HL-60/S4 (cell line): ENCODE data around the gene HECTD4.
"Not testable (repeated sequence)": the region's sequence is repeated elsewhere in the genome, so short reads cannot be mapped to it uniquely, and the experiment has no call there.

Experiments
- in situ Hi-C: fragments of 300-500 bp; cut with MboI; formaldehyde crosslinking; loops from 2 replicates; pipeline ENCODE4 v1.14.3; 2022; ENCODE audit warnings: low sequenced_read_pairs

The HECTD4 gene

GRCh38 chr12:112164011-112164660 lies 218.1 kb downstream of the HECTD4 start:
- in situ Hi-C loops: no loop called here

DNA sequence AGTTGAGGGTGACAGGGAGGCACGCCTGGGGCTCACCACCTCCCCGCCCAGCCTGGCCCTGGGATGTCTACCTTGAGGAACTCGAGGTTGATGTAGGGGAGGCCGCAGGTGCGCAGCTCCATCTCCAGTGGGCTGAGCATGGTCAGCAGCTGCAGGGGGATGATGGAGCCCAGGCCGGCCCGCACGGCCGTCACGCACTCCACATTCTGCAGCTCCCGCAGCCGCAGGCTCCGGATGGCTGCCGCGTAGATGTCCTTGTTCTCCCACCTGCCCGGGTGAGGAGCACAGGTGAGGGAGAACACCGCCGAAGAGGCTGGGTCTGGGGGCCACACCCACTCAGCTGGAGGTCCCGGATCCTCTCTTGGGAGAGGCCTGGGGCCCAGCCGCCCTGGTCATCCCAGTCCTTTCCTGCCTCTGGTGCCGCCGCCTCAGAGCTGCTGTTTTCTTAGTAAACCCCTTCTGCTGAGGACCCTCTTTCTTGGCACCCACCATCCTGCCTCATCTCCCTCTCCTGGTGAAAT lies 218.7 kb downstream of the HECTD4 start:
- in situ Hi-C loops: no loop called here

- in situ Hi-C loops: no loop called here
These were observed 219.2 kb downstream of the HECTD4 start for GRCh38 chr12:112163056-112163455.

DNA sequence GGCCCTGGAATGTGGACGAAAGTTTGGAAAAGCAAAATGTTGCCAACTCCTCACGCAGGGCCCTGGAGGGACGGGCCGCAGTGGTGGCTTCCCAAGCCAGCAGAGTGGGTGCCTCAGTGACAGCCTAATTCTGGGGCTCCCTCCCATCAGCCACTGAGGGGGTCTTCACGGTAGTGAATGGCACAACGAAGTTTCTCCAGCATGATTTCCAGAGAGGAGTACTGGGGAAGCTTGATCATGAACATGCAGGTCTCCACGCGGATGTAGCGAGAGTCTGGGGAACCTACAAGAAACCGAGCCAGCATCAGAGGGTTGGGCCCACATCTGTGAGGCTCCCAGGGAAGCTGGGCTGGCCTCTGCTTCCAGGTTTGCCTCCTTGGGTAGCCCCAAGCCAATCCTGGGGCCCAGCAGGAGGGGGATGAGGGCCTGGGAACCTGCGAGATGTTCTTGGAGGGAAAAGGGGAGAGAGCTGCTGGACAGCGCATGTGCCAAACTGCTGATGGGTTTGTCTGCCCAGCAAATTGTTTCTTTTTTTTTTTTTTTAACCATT lies 219.9 kb downstream of the HECTD4 start:
- in situ Hi-C loops: no loop called here

DNA sequence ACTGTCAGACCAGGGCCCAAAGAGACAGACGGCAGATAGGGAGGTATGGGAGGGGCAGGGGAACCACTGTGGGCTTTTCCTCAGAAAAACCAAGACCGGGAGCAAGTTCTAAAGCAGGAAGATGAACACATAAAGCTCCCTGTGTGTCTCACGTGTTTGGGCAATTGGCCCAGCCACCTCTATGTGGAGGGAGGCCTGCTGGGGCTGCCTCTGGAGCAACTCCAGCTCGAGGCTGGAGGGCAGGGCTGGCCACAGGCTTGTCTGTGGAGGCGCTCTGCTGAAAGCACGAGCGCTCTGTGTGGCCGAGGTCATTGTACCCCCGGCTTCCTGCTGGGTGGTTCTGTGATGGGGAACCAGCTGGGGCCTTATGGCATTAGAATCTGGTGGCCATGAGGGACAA lies 220.5 kb downstream of the HECTD4 start:
- in situ Hi-C loops: no loop called here

DNA sequence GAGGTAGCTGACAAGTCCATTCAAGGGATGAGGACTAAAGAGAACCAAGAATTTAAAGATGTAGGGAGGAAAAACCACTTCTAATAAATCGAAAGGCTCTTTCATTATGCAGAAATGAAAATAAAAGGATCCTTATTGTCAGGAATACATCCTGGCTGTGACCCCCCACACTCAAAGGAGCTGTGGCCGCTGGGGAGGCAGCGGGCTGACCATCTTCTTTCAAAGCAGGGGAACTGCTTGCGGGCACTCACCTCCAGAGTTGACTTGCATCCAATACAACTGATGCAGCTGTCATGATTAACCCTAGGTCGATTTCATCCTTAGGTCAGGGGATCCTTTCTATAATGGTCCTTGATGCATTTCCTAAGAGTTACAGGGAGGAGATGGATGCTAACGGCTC lies 221.6 kb downstream of the HECTD4 start:
- in situ Hi-C loops: no loop called here

GRCh38 chr12:112159146-112159541 lies 223.1 kb downstream of the HECTD4 start:
- in situ Hi-C loops: no loop called here

GRCh38 chr12:112158461-112159145 lies 223.6 kb downstream of the HECTD4 start:
- in situ Hi-C loops: not testable (repeated sequence)

DNA sequence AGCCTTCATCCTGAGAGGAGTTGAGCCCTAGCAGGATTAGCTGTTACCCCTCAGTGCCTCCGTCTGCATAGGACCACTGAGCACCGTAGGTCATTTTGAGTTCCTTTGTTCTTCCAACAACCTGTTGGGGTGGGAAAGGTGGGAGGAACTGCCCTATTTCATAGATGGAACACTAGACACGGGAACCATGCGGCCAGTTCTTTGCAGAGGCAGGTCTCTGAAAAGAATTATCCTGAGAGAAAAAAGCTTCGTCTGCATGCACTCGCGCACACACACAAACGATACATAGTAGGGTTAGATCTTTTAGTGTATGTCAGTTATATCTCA lies 228.4 kb downstream of the HECTD4 start:
- in situ Hi-C loops: no loop called here

GRCh38 chr12:112153181-112153892 lies 228.9 kb downstream of the HECTD4 start:
- in situ Hi-C loops: no loop called here

- in situ Hi-C loops: no loop called here
These were observed 230.3 kb downstream of the HECTD4 start for GRCh38 chr12:112151766-112152541.

DNA sequence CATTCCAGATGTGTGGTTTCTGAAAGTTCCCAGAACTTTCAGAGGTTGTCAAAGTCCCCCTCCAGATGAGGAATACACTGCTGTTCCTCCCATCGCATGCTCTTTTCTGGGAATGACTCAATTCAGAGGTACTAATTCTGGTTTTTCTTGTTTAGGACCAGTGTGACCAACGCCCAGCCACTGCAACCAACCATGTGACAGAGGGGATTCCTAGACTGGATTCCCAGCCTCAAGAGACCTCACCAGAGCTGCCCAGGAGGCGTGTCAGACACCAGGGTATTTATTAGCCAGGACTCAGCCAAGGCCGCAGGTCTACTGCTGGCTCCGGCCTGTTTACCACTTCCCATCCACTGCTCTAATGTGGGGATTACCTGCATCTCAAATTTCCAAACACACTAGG lies 232.6 kb downstream of the HECTD4 start:
- in situ Hi-C loops: no loop called here

DNA sequence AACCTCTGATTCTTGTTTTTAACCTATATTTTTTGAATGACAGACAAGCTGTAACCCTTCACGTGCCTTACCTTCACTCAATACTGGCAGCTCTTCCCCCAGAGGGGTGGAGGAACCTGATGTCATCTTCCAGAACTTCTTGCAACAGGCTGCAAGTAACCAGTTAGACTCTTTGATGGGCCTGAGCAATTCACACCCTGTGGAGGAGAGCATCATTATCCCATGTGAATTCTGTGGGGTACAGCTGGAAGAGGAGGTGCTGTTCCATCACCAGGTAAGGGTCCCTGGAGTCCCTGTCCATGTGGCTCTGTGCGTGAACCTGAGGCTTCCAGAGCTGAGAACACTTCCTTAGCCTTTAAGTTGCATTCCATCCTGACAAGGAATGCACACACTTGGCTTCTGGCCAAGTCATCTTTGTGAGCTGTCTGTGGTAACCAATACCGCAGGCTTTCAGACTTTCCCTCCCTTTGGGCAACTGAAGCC lies 234.2 kb downstream of the HECTD4 start:
- in situ Hi-C loops: no loop called here

DNA sequence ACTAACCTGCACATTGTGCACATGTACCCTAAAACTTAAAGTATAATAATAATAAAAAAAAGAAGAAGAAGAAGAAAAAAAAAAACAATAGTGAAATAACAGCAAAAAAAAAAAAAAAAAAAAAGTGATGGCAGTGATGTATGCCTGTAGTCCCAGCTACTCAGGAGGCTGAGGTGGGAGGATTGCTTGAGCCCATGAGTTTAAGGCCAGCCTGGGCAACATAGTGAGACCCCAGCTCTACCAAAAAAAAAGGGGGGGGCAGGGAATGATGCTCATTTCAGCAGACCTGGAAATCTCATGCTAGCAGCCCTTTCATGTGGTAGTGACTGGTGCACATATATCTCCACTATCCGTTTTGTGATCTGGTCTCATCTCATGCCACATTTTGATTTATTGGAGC lies 236.1 kb downstream of the HECTD4 start:
- in situ Hi-C loops: no loop called here

GRCh38 chr12:112140728-112141127 lies 241.5 kb downstream of the HECTD4 start:
- in situ Hi-C loops: no loop called here

DNA sequence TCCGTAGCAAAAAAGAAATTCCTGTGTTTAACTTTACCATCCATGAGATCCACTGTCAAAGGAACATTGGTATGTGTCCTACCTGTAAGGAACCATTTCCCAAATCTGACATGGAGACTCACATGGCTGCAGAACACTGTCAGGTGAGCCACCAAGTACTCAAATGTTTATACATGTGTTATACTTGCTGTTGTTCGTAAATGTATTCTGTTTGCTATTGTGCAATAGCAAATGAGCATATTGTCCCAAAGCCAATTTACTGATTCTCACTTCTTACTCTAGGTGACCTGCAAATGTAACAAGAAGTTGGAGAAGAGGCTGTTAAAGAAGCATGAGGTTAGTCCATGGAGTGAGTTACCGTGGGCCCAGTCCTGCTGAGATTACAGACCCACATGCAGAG lies 247.5 kb downstream of the HECTD4 start:
- in situ Hi-C loops: no loop called here

DNA sequence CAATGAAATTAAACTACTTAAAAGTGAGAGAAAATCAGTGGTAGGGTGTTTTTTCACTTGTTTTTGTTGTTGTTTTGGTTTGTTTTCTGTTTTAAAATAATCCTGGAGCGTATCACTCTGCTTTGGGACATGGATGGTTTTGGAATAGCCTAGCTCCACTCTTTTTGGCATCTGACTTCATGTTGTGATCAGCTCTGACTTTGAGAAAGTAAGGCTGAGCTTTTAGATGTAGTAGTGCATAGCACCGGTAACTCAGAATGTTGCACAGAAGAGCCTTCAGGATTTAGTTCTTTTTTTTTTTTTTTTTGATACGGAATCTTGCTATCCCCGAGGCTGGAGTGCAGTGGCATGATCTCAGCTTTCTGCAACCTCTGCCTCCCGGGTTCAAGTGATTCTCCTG lies 248.8 kb downstream of the HECTD4 start:
- in situ Hi-C loops: no loop called here

GRCh38 chr12:112131686-112132085 lies 250.5 kb downstream of the HECTD4 start:
- in situ Hi-C loops: no loop called here

DNA sequence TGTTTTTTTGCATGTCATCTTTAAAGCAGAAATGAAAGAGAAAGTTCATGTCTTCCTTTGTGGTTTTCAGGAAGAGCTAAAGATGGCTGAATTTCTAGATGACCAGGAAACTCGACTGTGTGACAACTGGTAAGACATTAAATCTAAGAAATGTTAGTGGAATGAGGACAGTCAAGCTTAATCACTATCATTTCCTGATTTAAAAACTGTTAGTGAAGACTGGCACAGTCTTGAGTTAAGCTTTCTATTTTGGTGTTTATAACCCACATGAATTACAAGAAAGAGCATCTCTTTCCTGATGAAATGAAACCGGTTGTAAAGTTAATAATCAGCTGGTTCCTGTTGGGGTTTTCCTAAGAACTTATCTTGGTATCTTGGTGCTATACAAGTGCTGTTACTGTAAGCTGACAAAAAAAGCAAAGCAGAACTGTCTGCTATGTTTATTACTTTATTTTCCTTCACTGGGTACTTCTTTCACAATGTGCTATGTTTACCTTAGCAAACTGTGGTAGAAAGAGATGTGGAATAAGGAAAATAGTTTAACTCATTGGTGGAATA lies 251.7 kb downstream of the HECTD4 start:
- in situ Hi-C loops: no loop called here

GRCh38 chr12:112126911-112127310 lies 255.3 kb downstream of the HECTD4 start:
- in situ Hi-C loops: no loop called here
